ENCODE data around the gene RPL5.

- TF ChIP-seq POLR2A (IDR thresholded peaks at IDR 0.05; ENCODE audit: low read depth) (no peak), EP300 (IDR thresholded peaks at IDR 0.05) (no peak), CTCF (IDR thresholded peaks at IDR 0.05) (no peak), POLR2AphosphoS5 (IDR thresholded peaks at IDR 0.05) (no peak)
Observed at GRCh38 chr1:92838519-92838918, 6.7 kb downstream of the RPL5 start.
